Vagina (tissue), 2 donors: ENCODE results near the gene ACAD8. TPM values are rescaled to one million over a fixed set of nuclear protein-coding genes. Genes with fewer than 3 reads are reported as not detected.

Source experiments
- DNase-seq, 2 donors: peaks; one replicate each; pipeline ENCODE4 v3.0.0-alpha.2; 2017; ENCODE audit errors: extremely low spot score in 2 of 2
- H3K27ac ChIP-seq: fragments of 200-600 bp; sonication (generic); one replicate; pipeline ENCODE4 v1.5.1; 2019
- H3K27me3 ChIP-seq: fragments of 200-600 bp; sonication (generic); one replicate; pipeline ENCODE4 v1.5.1; 2019
- H3K36me3 ChIP-seq, 2 donors: fragments of 200-600 bp; sonication (generic); one replicate each; pipeline ENCODE4 v1.5.1; 2017 to 2019
- H3K4me1 ChIP-seq: fragments of 200-600 bp; sonication (generic); one replicate; pipeline ENCODE4 v1.5.1; 2019
- H3K4me3 ChIP-seq, 2 donors: fragments of 200-600 bp; sonication (generic); 1 replicate in 1 of 2; 2 replicates in 1 of 2; pipeline ENCODE4 v1.5.1; 2016 to 2019
- H3K9me3 ChIP-seq: fragments of 200-600 bp; sonication (generic); one replicate; pipeline ENCODE4 v1.5.1; 2019
- CTCF ChIP-seq, 3 experiments: fragments of 450-650 bp in 2 of 3; fragments of 200-600 bp in 1 of 3; sonication (generic) in 1 of 3; IDR thresholded peaks; one replicate each; pipeline ENCODE4 v1.5.1; 2017 to 2019; ENCODE audit warnings: antibody characterized with exemption in 3 of 3, mild to moderate bottlenecking in 2 of 3, moderate library complexity in 2 of 3
- POLR2A ChIP-seq, 2 donors: fragments of 450-650 bp; IDR thresholded peaks; one replicate each; pipeline ENCODE4 v1.6.1; 2017; ENCODE audit warnings: antibody characterized with exemption in 2 of 2, mild to moderate bottlenecking in 2 of 2, moderate library complexity in 2 of 2
- POLR2AphosphoS5 ChIP-seq, 2 donors: sonication (generic); formaldehyde crosslinking; IDR thresholded peaks; one replicate each; pipeline ENCODE4 v1.9.0; 2017; ENCODE audit warnings: antibody characterized with exemption in 2 of 2, mild to moderate bottlenecking in 2 of 2, low read depth in 1 of 2; ENCODE audit not compliant: insufficient read depth in 1 of 2
- intact Hi-C: fragments of 100-400 bp; cut with DNase I; formaldehyde crosslinking; loops from one replicate; pipeline ENCODE4 v1.15.1; 2023
- total RNA-seq: library from RNA; depleted of rRNA; stranded (reverse); fragments of >200 nt; gene quantifications from one replicate; pipeline ENCODE4 v1.2.3, GENCODE V29; 2016

ACAD8 gene
- total RNA-seq, 1 donor from 2014 or later = 31.9 TPM

- Histone ChIP-seq H3K4me3 (no peak overlapping the region), H3K27me3 (no peaks in the 10 kb centered on the region), H3K4me1 (no peaks in the 10 kb centered on the region), H3K9me3 (no peaks in the 10 kb centered on the region), H3K36me3 (peaks cover 0 to 32% of the 10 kb centered on the region in 2 donors), H3K27ac (no peak overlapping the region)
- TF ChIP-seq POLR2AphosphoS5 (IDR thresholded peaks at IDR 0.05; ENCODE audit: insufficient read depth in 1 of 2, low read depth in 1 of 2) (no peak), POLR2A (IDR thresholded peaks at IDR 0.05) (no peak), CTCF (IDR thresholded peaks at IDR 0.05) (no peak)
- intact Hi-C loops = no loop called here
- DNase-seq = no peak
Measured at GRCh38 chr11:134264966-134265764, 11.8 kb downstream of the ACAD8 start.

- DNase-seq = no peak
- intact Hi-C loops = no loop called here
- Histone ChIP-seq H3K36me3 (peaks cover 0 to 21% of the 10 kb centered on the region in 2 donors), H3K9me3 (no peaks in the 10 kb centered on the region), H3K4me3 (no peak overlapping the region), H3K27me3 (no peaks in the 10 kb centered on the region), H3K4me1 (no peaks in the 10 kb centered on the region), H3K27ac (no peak overlapping the region)
- TF ChIP-seq CTCF (IDR thresholded peaks at IDR 0.05) (no peak), POLR2AphosphoS5 (IDR thresholded peaks at IDR 0.05; ENCODE audit: insufficient read depth in 1 of 2, low read depth in 1 of 2) (no peak), POLR2A (IDR thresholded peaks at IDR 0.05) (no peak)
Measured at GRCh38 chr11:134266440-134266839, 13.1 kb downstream of the ACAD8 start.

- H3K27me3 ChIP-seq = no peaks in the 10 kb centered on the region
- TF ChIP-seq POLR2A (IDR thresholded peaks at IDR 0.05) (no peak), POLR2AphosphoS5 (IDR thresholded peaks at IDR 0.05; ENCODE audit: insufficient read depth in 1 of 2, low read depth in 1 of 2) (no peak), CTCF (IDR thresholded peaks at IDR 0.05) (no peak)
- no peaks in the 10 kb centered on the region for H3K4me1 ChIP-seq
- no peak for DNase-seq
- intact Hi-C loops = no loop called here
- no peaks in the 10 kb centered on the region for H3K9me3 ChIP-seq
- peaks cover 0 to 18% of the 10 kb centered on the region in 2 donors for H3K36me3 ChIP-seq
- H3K27ac ChIP-seq = no peak overlapping the region
- no peak overlapping the region for H3K4me3 ChIP-seq
Measured at GRCh38 chr11:134266841-134267251, 13.5 kb downstream of the ACAD8 start.

- no peaks in the 10 kb centered on the region for H3K27me3 ChIP-seq
- peaks cover 0 to 11% of the 10 kb centered on the region in 2 donors for H3K36me3 ChIP-seq
- DNase-seq = no peak
- no peak overlapping the region for H3K4me3 ChIP-seq
- no peak overlapping the region for H3K27ac ChIP-seq
- no peaks in the 10 kb centered on the region for H3K9me3 ChIP-seq
- TF ChIP-seq CTCF (IDR thresholded peaks at IDR 0.05) (no peak), POLR2A (IDR thresholded peaks at IDR 0.05) (no peak), POLR2AphosphoS5 (IDR thresholded peaks at IDR 0.05; ENCODE audit: insufficient read depth in 1 of 2, low read depth in 1 of 2) (no peak)
- intact Hi-C loops = no loop called here
- H3K4me1 ChIP-seq = no peaks in the 10 kb centered on the region
Measured at GRCh38 chr11:134267461-134267860, 14.1 kb downstream of the ACAD8 start.

GRCh38 chr11:134267966-134268365, 14.6 kb downstream of the ACAD8 start:
- no peaks in the 10 kb centered on the region for H3K4me1 ChIP-seq
- peaks cover 0 to 6% of the 10 kb centered on the region in 2 donors for H3K36me3 ChIP-seq
- no peak overlapping the region for H3K4me3 ChIP-seq
- intact Hi-C loops = no loop called here
- no peaks in the 10 kb centered on the region for H3K27me3 ChIP-seq
- no peak for TF ChIP-seq CTCF (IDR thresholded peaks at IDR 0.05)
- no peak for TF ChIP-seq POLR2AphosphoS5 (IDR thresholded peaks at IDR 0.05; ENCODE audit: insufficient read depth in 1 of 2, low read depth in 1 of 2)
- TF ChIP-seq POLR2A (IDR thresholded peaks at IDR 0.05) = no peak
- DNase-seq = no peak
- no peak overlapping the region for H3K27ac ChIP-seq
- H3K9me3 ChIP-seq = no peaks in the 10 kb centered on the region
